ENCODE results near the gene ATP5F1C. TPM values are rescaled to one million over a fixed set of nuclear protein-coding genes. Genes with fewer than 3 reads are reported as not detected.

ATP5F1C gene
- total RNA-seq, 1 experiment from 2014 or later, result 189 TPM

GRCh38 chr10:7846591-7846990, 58.6 kb downstream of the ATP5F1C start:
- H3K27ac ChIP-seq (ENCODE audit: low read length), result no peak overlapping the region
- intact Hi-C loops (cut with micrococcal nuclease; ENCODE audit: unreplicated experiment) (no loop called here), in situ Hi-C loops (cut with HindIII; ENCODE audit: low pct_unique_long_range_greater_than_20kb, low sequenced_read_pairs) (no loop called here)
- ATAC-seq (no peak), DNase-seq (ENCODE audit: low read depth, low spot score) (no peak)
- POLR2A ChIA-PET, result no interaction called here
- H3K36me3 ChIP-seq (ENCODE audit: control insufficient read depth, insufficient read depth, low read length), result no peaks in the 10 kb centered on the region; the same call in 1 of the 2 replicates
- TF ChIP-seq POLR2AphosphoS5 (IDR thresholded peaks at IDR 0.05; ENCODE audit: low read depth, low read length) (no peak), CTCF (IDR thresholded peaks at IDR 0.05) (no peak), SIN3A (IDR thresholded peaks at IDR 0.05; ENCODE audit: borderline replicate concordance, insufficient read depth, low read depth, low read length) (no peak), TCF7L2 (IDR thresholded peaks at IDR 0.05; ENCODE audit: low read depth, low read length) (no peak), REST (IDR thresholded peaks at IDR 0.05; ENCODE audit: insufficient read depth in 1 of 2, low read depth in 2 of 2, low read length in 1 of 2) (no peak)
- BruUV-seq (replicated peaks), result no TSS peak
- H3K4me3 ChIP-seq (ENCODE audit: low read depth in 2 of 2, low read length in 2 of 2), result no peak overlapping the region
- CTCF ChIA-PET, result no interaction called here
- no peaks in the 10 kb centered on the region for H3K9me3 ChIP-seq (ENCODE audit: control insufficient read depth, insufficient read depth, low read depth, low read length)
- no peaks in the 10 kb centered on the region for H3K4me1 ChIP-seq (ENCODE audit: control insufficient read depth, insufficient read depth, low read length)
- H3K27me3 ChIP-seq (ENCODE audit: control insufficient read depth, insufficient read depth, low read length), result no peaks in the 10 kb centered on the region

GRCh38 chr10:7853226-7853842, 65.4 kb downstream of the ATP5F1C start:
- BruUV-seq (replicated peaks), result no TSS peak
- DNase-seq (ENCODE audit: low read depth, low spot score), result no peak
- Histone ChIP-seq H3K27ac (ENCODE audit: low read length) (no peak overlapping the region), H3K9me3 (ENCODE audit: control insufficient read depth, insufficient read depth, low read depth, low read length) (no peaks in the 10 kb centered on the region), H3K4me3 (ENCODE audit: low read depth in 2 of 2, low read length in 2 of 2) (no peak overlapping the region), H3K4me1 (ENCODE audit: control insufficient read depth, insufficient read depth, low read length) (no peaks in the 10 kb centered on the region), H3K36me3 (ENCODE audit: control insufficient read depth, insufficient read depth, low read length) (no peaks in the 10 kb centered on the region; the same call in 1 of the 2 replicates), H3K27me3 (ENCODE audit: control insufficient read depth, insufficient read depth, low read length) (no peaks in the 10 kb centered on the region)
- in situ Hi-C loops (cut with HindIII; ENCODE audit: low pct_unique_long_range_greater_than_20kb, low sequenced_read_pairs) (no loop called here), intact Hi-C loops (cut with micrococcal nuclease; ENCODE audit: unreplicated experiment) (no loop called here)
- ATAC-seq, result no peak
- ChIA-PET POLR2A (no interaction called here), CTCF (no interaction called here)
- TF ChIP-seq SIN3A (IDR thresholded peaks at IDR 0.05; ENCODE audit: borderline replicate concordance, insufficient read depth, low read depth, low read length) (no peak), TCF7L2 (IDR thresholded peaks at IDR 0.05; ENCODE audit: low read depth, low read length) (no peak), CTCF (IDR thresholded peaks at IDR 0.05) (no peak), POLR2AphosphoS5 (IDR thresholded peaks at IDR 0.05; ENCODE audit: low read depth, low read length) (no peak), REST (IDR thresholded peaks at IDR 0.05; ENCODE audit: insufficient read depth in 1 of 2, low read depth in 2 of 2, low read length in 1 of 2) (no peak)
